Effector CD4-positive, alpha-beta T cell (primary cell): ENCODE data around the gene OR2C1.

Experiments
- DNase-seq: peaks from one replicate; pipeline ENCODE4 v3.0.0-alpha.2; 2020

Gene OR2C1

GRCh38 chr16:3400779-3401688 is 45.3 kb downstream of the OR2C1 start, which contains the start of the genes ZNF174 and ZSCAN32:
Gene ZNF174 (plus strand): TSS chr16:3401215. CDS start chr16:3402005, 790 bp downstream.
Gene ZSCAN32 (minus strand): TSS chr16:3401004. CDS start chr16:3397557, 3,447 bp downstream.
- peak; percentile 98 for DNase-seq

DNA sequence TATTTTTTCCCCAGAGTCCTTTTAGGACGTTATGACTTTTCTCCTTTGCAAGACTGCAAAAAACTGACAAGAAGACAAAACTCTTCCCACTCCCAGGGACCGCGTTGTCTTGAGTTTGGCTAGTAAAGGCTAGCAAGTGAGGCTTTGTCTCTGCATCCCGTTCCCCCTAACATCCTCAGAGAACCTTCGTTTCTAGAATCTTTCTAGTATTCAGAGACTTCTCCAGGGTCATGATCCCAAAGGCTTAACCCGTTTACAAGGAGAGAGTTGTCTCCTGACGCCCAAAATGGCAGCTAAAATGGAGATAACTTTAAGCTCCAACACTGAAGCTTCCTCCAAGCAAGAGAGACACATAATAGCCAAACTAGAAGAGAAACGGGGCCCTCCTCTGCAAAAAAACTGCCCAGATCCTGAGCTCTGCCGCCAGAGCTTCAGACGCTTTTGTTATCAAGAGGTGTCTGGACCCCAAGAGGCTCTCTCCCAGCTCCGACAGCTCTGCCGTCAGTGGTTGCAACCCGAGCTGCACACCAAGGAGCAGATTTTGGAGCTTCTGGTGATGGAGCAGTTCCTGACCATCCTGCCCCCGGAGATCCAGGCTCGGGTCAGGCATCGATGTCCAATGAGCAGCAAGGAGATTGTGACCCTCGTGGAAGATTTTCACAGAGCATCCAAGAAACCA is 46.2 kb downstream of the OR2C1 start:
- no peak for DNase-seq
